A673 (cell line): ENCODE measurements around the gene NOS1AP. TPM values are rescaled to one million over a fixed set of nuclear protein-coding genes. Genes with fewer than 3 reads are reported as not detected.

Experiments
- BruUV-seq: library from RNA; stranded (reverse); fragments of 400-500 nt; replicated peaks from 2 replicates; lab custom pipeline; 2021; lab: Mats Ljungman, UMichigan
- CTCF ChIA-PET: fragments of 300-600 bp; sonication (Branson Sonifier 250); formaldehyde crosslinking; loops from one replicate; lab custom pipeline; 2022; ENCODE audit warnings: antibody characterized with exemption; lab: Charles Lee
- POLR2A ChIA-PET: fragments of 300-600 bp; sonication (Branson Sonifier 250); formaldehyde crosslinking; loops from one replicate; lab custom pipeline; 2022; ENCODE audit warnings: antibody characterized with exemption; ENCODE audit not compliant: low non-redundant PET; lab: Charles Lee
- DNase-seq: peaks from one replicate; pipeline ENCODE4 v3.0.0-alpha.2; 2015; ENCODE audit warnings: low spot score
- H3K27ac ChIP-seq: fragments of 200-600 bp; sonication (generic); 2 replicates; pipeline ENCODE4 v1.5.1; 2016; ENCODE audit warnings: mixed run types, low read depth, mild to moderate bottlenecking, mixed read lengths, antibody characterized with exemption, low read length; ENCODE audit not compliant: poor library complexity, severe bottlenecking
- H3K27me3 ChIP-seq: fragments of 200-600 bp; sonication (generic); replicated peaks from 2 replicates; pipeline ENCODE4 v1.6.1; 2017; ENCODE audit warnings: mixed run types, low read depth, mild to moderate bottlenecking, mixed read lengths, antibody characterized with exemption, low read length; ENCODE audit not compliant: insufficient read depth, poor library complexity
- H3K36me3 ChIP-seq: fragments of 200-600 bp; sonication (generic); 2 replicates; pipeline ENCODE4 v1.6.1; 2016; ENCODE audit warnings: mixed run types, mild to moderate bottlenecking, mixed read lengths, antibody characterized with exemption, low read length; ENCODE audit not compliant: insufficient read depth, poor library complexity, severe bottlenecking
- H3K4me1 ChIP-seq: fragments of 200-600 bp; sonication (generic); 2 replicates; pipeline ENCODE4 v1.6.1; 2017; ENCODE audit warnings: mixed run types, mild to moderate bottlenecking, mixed read lengths, antibody characterized with exemption, low read length; ENCODE audit not compliant: insufficient read depth, poor library complexity, severe bottlenecking
- H3K4me3 ChIP-seq: fragments of 200-600 bp; sonication (generic); 2 replicates; pipeline ENCODE4 v1.5.1; 2016; ENCODE audit warnings: low read depth, mixed run types, mild to moderate bottlenecking, mixed read lengths, low read length; ENCODE audit not compliant: poor library complexity, severe bottlenecking
- H3K9me3 ChIP-seq: fragments of 200-600 bp; sonication (generic); 2 replicates; pipeline ENCODE4 v1.6.1; 2016; ENCODE audit warnings: mixed run types, low read depth, mild to moderate bottlenecking, mixed read lengths, antibody characterized with exemption, low read length; ENCODE audit not compliant: poor library complexity, severe bottlenecking
- EZH2 ChIP-seq: fragments of 200-600 bp; sonication (generic); IDR thresholded peaks from 2 replicates; pipeline ENCODE4 v1.6.1; 2017; ENCODE audit warnings: borderline replicate concordance, low read depth, mild to moderate bottlenecking, mixed read lengths, antibody characterized with exemption, low read length; ENCODE audit not compliant: poor library complexity, severe bottlenecking
- intact Hi-C: fragments of 100-400 bp; cut with micrococcal nuclease; formaldehyde crosslinking; loops from one replicate; pipeline ENCODE4 v1.10.0; 2022; ENCODE audit not compliant: unreplicated experiment
- total RNA-seq: library from RNA; stranded (reverse); gene quantifications from 2 replicates; pipeline ENCODE4 v1.2.3, GENCODE V29; 2021
- TF ChIP-seq, protein P1 (sequence below): fragments of 300-800, 200-600 bp; sonication (generic); conservative IDR thresholded peaks from 2 replicates; pipeline ENCODE4 v1.5.1; 2017; ENCODE audit warnings: low read depth, mild to moderate bottlenecking, antibody characterized with exemption, low read length, moderate library complexity, mixed read lengths

Gene NOS1AP
- total RNA-seq, 1 experiment from 2014 or later: 28.0 TPM

DNA sequence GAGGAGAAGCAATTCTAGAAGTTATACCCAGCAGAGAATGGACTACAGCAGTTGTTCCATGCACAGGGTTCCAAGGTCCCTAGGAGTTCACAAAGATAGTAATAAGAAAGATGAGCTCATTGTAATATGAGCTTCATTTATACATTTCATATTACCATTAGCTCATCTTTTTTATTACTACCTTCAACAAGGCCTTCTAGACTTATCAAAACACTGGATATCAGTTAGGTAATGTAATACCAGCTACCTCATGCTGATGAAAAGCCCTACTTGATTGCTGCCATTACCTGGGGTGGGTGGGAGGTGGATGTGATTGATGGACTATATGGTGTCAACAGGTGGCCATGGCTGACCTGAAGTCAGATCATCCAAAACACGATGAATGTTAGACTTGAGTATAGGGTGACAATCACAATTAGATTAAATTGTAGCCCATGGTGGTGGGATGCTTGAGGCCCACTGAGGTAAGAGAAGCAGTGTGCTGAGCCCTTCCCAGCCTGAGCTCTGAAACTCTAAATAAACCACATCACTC is 273.0 kb downstream of the NOS1AP start:
- no peak overlapping the region for H3K4me3 ChIP-seq
- ChIA-PET CTCF (interaction anchor here (0.7 to 1.1 kb wide), 2 partner anchors 15 to 286 kb away, joined by 3 read pairs; no protein-coding TSS in a partner anchor), POLR2A (no interaction called here)
- intact Hi-C loops: no loop called here
- H3K9me3 ChIP-seq: no peaks in the 10 kb centered on the region
- H3K36me3 ChIP-seq: peaks cover 12% of the 10 kb centered on the region
- DNase-seq: no peak
- no peak overlapping the region for H3K27ac ChIP-seq
- no peaks in the 10 kb centered on the region for H3K27me3 ChIP-seq
- TF ChIP-seq, protein P1, sequence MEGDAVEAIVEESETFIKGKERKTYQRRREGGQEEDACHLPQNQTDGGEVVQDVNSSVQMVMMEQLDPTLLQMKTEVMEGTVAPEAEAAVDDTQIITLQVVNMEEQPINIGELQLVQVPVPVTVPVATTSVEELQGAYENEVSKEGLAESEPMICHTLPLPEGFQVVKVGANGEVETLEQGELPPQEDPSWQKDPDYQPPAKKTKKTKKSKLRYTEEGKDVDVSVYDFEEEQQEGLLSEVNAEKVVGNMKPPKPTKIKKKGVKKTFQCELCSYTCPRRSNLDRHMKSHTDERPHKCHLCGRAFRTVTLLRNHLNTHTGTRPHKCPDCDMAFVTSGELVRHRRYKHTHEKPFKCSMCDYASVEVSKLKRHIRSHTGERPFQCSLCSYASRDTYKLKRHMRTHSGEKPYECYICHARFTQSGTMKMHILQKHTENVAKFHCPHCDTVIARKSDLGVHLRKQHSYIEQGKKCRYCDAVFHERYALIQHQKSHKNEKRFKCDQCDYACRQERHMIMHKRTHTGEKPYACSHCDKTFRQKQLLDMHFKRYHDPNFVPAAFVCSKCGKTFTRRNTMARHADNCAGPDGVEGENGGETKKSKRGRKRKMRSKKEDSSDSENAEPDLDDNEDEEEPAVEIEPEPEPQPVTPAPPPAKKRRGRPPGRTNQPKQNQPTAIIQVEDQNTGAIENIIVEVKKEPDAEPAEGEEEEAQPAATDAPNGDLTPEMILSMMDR: no peak
- TF ChIP-seq EZH2: no peak
- H3K4me1 ChIP-seq: peaks cover 9% of the 10 kb centered on the region
- BruUV-seq: no TSS peak

DNA sequence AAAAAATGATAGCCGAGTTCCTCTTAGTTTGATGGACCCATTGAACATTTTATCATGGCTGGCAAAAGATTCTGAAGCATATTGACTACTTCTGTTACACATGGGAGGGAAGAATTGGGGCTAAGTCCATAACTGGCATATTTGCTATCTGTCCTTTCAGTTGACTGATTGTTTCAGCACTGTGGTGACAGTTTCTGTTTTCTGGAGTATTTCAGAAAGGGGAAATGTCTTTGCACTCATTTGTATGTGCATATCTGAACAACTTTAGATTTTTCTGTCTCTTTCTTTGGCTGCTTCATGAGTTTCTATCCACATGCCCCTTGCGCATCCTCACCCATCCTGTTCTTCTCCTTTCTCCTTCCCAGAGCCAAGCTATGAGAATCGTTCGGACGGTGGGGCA is 274.0 kb downstream of the NOS1AP start:
- H3K4me1 ChIP-seq: peaks cover 9% of the 10 kb centered on the region
- CTCF ChIA-PET: interaction anchor here (1.1 kb wide), 1 partner anchor 14 kb away, joined by 3 read pairs; no protein-coding TSS in a partner anchor
- TF ChIP-seq EZH2: no peak
- TF ChIP-seq, protein P1: no peak
- no peaks in the 10 kb centered on the region for H3K9me3 ChIP-seq
- no peak overlapping the region for H3K4me3 ChIP-seq
- POLR2A ChIA-PET: no interaction called here
- H3K27me3 ChIP-seq: no peaks in the 10 kb centered on the region
- H3K27ac ChIP-seq: no peak overlapping the region
- no peak for DNase-seq
- intact Hi-C loops: no loop called here
- H3K36me3 ChIP-seq: peaks cover 12% of the 10 kb centered on the region
- no TSS peak for BruUV-seq

DNA sequence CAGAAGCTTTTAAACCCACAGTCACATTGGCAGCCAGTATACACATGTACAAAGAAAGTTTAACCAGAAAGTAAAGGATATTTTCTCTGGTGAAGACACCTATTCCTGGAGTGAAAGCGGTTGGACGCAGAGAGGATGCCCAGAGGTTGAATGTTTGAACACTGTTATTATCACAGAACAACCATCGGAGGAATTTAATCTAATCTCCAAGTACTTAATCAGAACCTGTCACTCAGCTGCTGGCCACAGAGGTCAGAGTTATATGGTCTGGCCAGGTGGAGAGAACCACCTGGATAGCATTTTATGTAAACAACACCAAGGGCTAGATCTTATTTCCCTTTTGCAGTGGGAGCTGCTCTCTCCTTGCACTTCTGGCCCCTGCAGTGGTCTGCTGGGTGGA is 277.8 kb downstream of the NOS1AP start:
- H3K27ac ChIP-seq: no peak overlapping the region
- no peaks in the 10 kb centered on the region for H3K27me3 ChIP-seq
- peaks cover 21% of the 10 kb centered on the region for H3K4me1 ChIP-seq
- H3K4me3 ChIP-seq: no peak overlapping the region
- BruUV-seq: no TSS peak
- intact Hi-C loops: no loop called here
- CTCF ChIA-PET: no interaction called here
- no peak for DNase-seq
- H3K9me3 ChIP-seq: no peaks in the 10 kb centered on the region
- POLR2A ChIA-PET: no interaction called here
- TF ChIP-seq, protein P1: no peak
- no peak for TF ChIP-seq EZH2
- peaks cover 12% of the 10 kb centered on the region for H3K36me3 ChIP-seq
